GM21528 (cell line): Measurements from ENCODE around the gene POMZP3.
"Not testable (repeated sequence)": the region's sequence is repeated elsewhere in the genome, so short reads cannot be mapped to it uniquely, and the experiment has no call there.

Experiments used
- ATAC-seq: cut with Tn5 transposase; IDR thresholded peaks from one replicate; pipeline ENCODE4 v1.9.1; 2021; ENCODE audit warnings: mild to moderate bottlenecking, moderate library complexity; ENCODE audit not compliant: unreplicated experiment, low FRiP score

The POMZP3 gene

GRCh38 chr7:76591033-76591432 is 36.0 kb downstream of the POMZP3 start:
- not testable (repeated sequence) for ATAC-seq

- not testable (repeated sequence) for ATAC-seq
Observed at GRCh38 chr7:76588586-76588985, 38.5 kb downstream of the POMZP3 start.

- ATAC-seq = not testable (repeated sequence)
Observed at GRCh38 chr7:76586585-76587315, 40.3 kb downstream of the POMZP3 start.

GRCh38 chr7:76583636-76584281 is 43.3 kb downstream of the POMZP3 start:
- ATAC-seq = not testable (repeated sequence)

- not testable (repeated sequence) for ATAC-seq
Observed at GRCh38 chr7:76582848-76583631, 44.0 kb downstream of the POMZP3 start.

- ATAC-seq = not testable (repeated sequence)
Observed at GRCh38 chr7:76575919-76576655, 51.0 kb downstream of the POMZP3 start.

GRCh38 chr7:76575431-76575830 is 51.6 kb downstream of the POMZP3 start:
- ATAC-seq = not testable (repeated sequence)

GRCh38 chr7:76572296-76572695 is 54.8 kb downstream of the POMZP3 start:
- not testable (repeated sequence) for ATAC-seq

- not testable (repeated sequence) for ATAC-seq
Observed at GRCh38 chr7:76570324-76570775, 56.7 kb downstream of the POMZP3 start.

GRCh38 chr7:76568742-76569141 is 58.3 kb downstream of the POMZP3 start:
- not testable (repeated sequence) for ATAC-seq

GRCh38 chr7:76567753-76568152 is 59.3 kb downstream of the POMZP3 start:
- not testable (repeated sequence) for ATAC-seq

GRCh38 chr7:76567311-76567710 is 59.8 kb downstream of the POMZP3 start:
- not testable (repeated sequence) for ATAC-seq

- ATAC-seq = not testable (repeated sequence)
Observed at GRCh38 chr7:76565001-76565400, 62.1 kb downstream of the POMZP3 start.

- not testable (repeated sequence) for ATAC-seq
Observed at GRCh38 chr7:76561342-76561741, 65.7 kb downstream of the POMZP3 start.

GRCh38 chr7:76560157-76560556 is 66.9 kb downstream of the POMZP3 start:
- ATAC-seq = not testable (repeated sequence)
